Measurements from ENCODE around the gene RGS14. TPM values are rescaled to one million over a fixed set of nuclear protein-coding genes. Genes with fewer than 3 reads are reported as not detected.
A peak's percentile ranks its signal among the peaks of the same experiment; 100 is the strongest.

RGS14 gene
- total and polyA plus RNA-seq, 2 donors (not counting 3 experiments of a cell fraction or from before 2014, with no cell fraction given): 4.3 to 7.3 TPM

- Histone ChIP-seq H3K4me3 (replicated peaks in 1 of 3; ENCODE audit: insufficient read depth in 1 of 3, low read depth in 1 of 3, low read length in 3 of 3) (no peak overlapping the region), H3K9me3 (replicated peaks; ENCODE audit: control insufficient read depth, insufficient read depth, low read length) (no peaks in the 10 kb centered on the region), H3K4me2 (ENCODE audit: insufficient read depth, low read length) (no peak overlapping the region), H3K79me2 (ENCODE audit: control insufficient read depth, insufficient read depth, low read length) (peaks cover 4% of the 10 kb centered on the region), H3K9me1 (replicated peaks; ENCODE audit: control insufficient read depth, extremely low read depth, insufficient read depth, low read length) (no peaks in the 10 kb centered on the region), H3K9ac (replicated peaks; ENCODE audit: extremely low read depth, insufficient read depth, low read length) (no peak overlapping the region), H4K20me1 (replicated peaks; ENCODE audit: control insufficient read depth, extremely low read depth, insufficient read depth, low read length) (no peaks in the 10 kb centered on the region), H2AFZ (ENCODE audit: low read depth, low read length) (no peak overlapping the region), H3K36me3 (ENCODE audit: control insufficient read depth in 2 of 2, extremely low read depth in 1 of 2, insufficient read depth in 2 of 2, low read length in 2 of 2) (peaks cover 0 to 5% of the 10 kb centered on the region in 2 experiments), H3K27ac (ENCODE audit: insufficient read depth, low read depth, low read length) (no peak overlapping the region), H3K27me3 (ENCODE audit: control insufficient read depth in 2 of 2, insufficient read depth in 2 of 2, low read length in 2 of 2) (no peaks in the 10 kb centered on the region), H3K4me1 (ENCODE audit: control insufficient read depth, extremely low read depth, insufficient read depth, low read length) (peaks cover 11% of the 10 kb centered on the region)
- dilution Hi-C loops (cut with MboI; ENCODE audit: extremely low pct_ligation_motif_present, low sequenced_read_pairs) (no loop called here), intact Hi-C loops (cut with micrococcal nuclease) (no loop called here)
- no peak for DNase-seq (ENCODE audit: low read depth, low spot score)
- ChIA-PET POLR2A (no interaction called here), CTCF (interaction anchor here (1.0 to 2.7 kb wide), 7 partner anchors 12 to 202 kb away, joined by 3 to 12 read pairs (median 4); no protein-coding TSS in a partner anchor)
- TF ChIP-seq JUN (IDR thresholded peaks at IDR 0.05; ENCODE audit: borderline replicate concordance, insufficient read depth, insufficient read length, low read depth) (no peak), GATA2 (IDR thresholded peaks at IDR 0.05; ENCODE audit: insufficient read depth, insufficient read length, low read depth, low read length) (no peak)
- no peak for FAIRE-seq
- BruUV-seq (replicated peaks): no TSS peak
Observed at GRCh38 chr5:177316005-177316404, 41.7 kb upstream of the RGS14 start.

- H3K4me2 ChIP-seq (ENCODE audit: insufficient read depth, low read length): no peak overlapping the region
Observed at GRCh38 chr5:177317959-177318377, 39.8 kb upstream of the RGS14 start.

More at GRCh38 chr5:177317959-177318377, 39.8 kb upstream of the RGS14 start:
- Histone ChIP-seq H3K79me2 (ENCODE audit: control insufficient read depth, insufficient read depth, low read length) (no peaks in the 10 kb centered on the region), H3K27ac (ENCODE audit: insufficient read depth, low read depth, low read length) (no peak overlapping the region), H3K9me3 (replicated peaks; ENCODE audit: control insufficient read depth, insufficient read depth, low read length) (no peaks in the 10 kb centered on the region), H2AFZ (ENCODE audit: low read depth, low read length) (no peak overlapping the region), H4K20me1 (replicated peaks; ENCODE audit: control insufficient read depth, extremely low read depth, insufficient read depth, low read length) (no peaks in the 10 kb centered on the region), H3K36me3 (ENCODE audit: control insufficient read depth in 2 of 2, extremely low read depth in 1 of 2, insufficient read depth in 2 of 2, low read length in 2 of 2) (peaks cover 0 to 6% of the 10 kb centered on the region in 2 experiments), H3K9ac (replicated peaks; ENCODE audit: extremely low read depth, insufficient read depth, low read length) (no peak overlapping the region), H3K4me3 (replicated peaks in 1 of 3; ENCODE audit: insufficient read depth in 1 of 3, low read depth in 1 of 3, low read length in 3 of 3) (no peak overlapping the region), H3K4me1 (ENCODE audit: control insufficient read depth, extremely low read depth, insufficient read depth, low read length) (peaks cover under 1% of the 10 kb centered on the region), H3K9me1 (replicated peaks; ENCODE audit: control insufficient read depth, extremely low read depth, insufficient read depth, low read length) (no peaks in the 10 kb centered on the region), H3K27me3 (ENCODE audit: control insufficient read depth in 2 of 2, insufficient read depth in 2 of 2, low read length in 2 of 2) (no peaks in the 10 kb centered on the region)
- FAIRE-seq (peak; percentile 83), DNase-seq (ENCODE audit: low read depth, low spot score) (peak; percentile 82)
- TF ChIP-seq CTCF (IDR thresholded peaks at IDR 0.05; ENCODE audit: extremely low read depth in 1 of 2, insufficient read depth in 1 of 2, low read depth in 1 of 2, low read length in 2 of 2) (peak; percentile 83 to 93), GATA2 (IDR thresholded peaks at IDR 0.05; ENCODE audit: insufficient read depth, insufficient read length, low read depth, low read length) (no peak)
- dilution Hi-C loops (cut with MboI; ENCODE audit: extremely low pct_ligation_motif_present, low sequenced_read_pairs) (no loop called here), intact Hi-C loops (cut with micrococcal nuclease) (loop anchor here (1.0 to 2.0 kb wide), 4 partner anchors 18 to 137 kb away; no protein-coding TSS in a partner anchor)
- CTCF ChIA-PET: interaction anchor here (0.7 to 3.5 kb wide), 19 partner anchors 8 to 229 kb away, joined by 3 to 44 read pairs (median 6); partner anchors contain the start of genes LMAN2 and SLC34A1
- POLR2A ChIA-PET: no interaction called here
- no TSS peak for BruUV-seq (replicated peaks)
